SU-DHL-6 (cell line): ENCODE results near the gene CYP3A5.

Experiments
- H2AFZ ChIP-seq: fragments of 200-600 bp; sonication (generic); 2 replicates; pipeline ENCODE4 v1.6.1; 2014; ENCODE audit warnings: low read depth, mild to moderate bottlenecking, moderate library complexity, mixed read lengths, antibody characterized with exemption, low read length; ENCODE audit not compliant: severe bottlenecking
- H3F3A ChIP-seq: fragments of 200-600 bp; shearing (Covaris generic); 2 replicates; pipeline ENCODE4 v1.6.0; 2016; ENCODE audit warnings: antibody characterized with exemption, mild to moderate bottlenecking; ENCODE audit not compliant: insufficient read depth
- H3K27ac ChIP-seq: fragments of 200-600 bp; sonication (generic); 2 replicates; pipeline ENCODE4 v1.5.1; 2016; ENCODE audit warnings: low read depth, mild to moderate bottlenecking, low read length, moderate library complexity, mixed read lengths
- H3K27me3 ChIP-seq: fragments of 200-600 bp; sonication (generic), shearing (Covaris generic); 2 replicates; pipeline ENCODE4 v1.6.0; 2014; ENCODE audit warnings: mild to moderate bottlenecking, low read length
- H3K36me3 ChIP-seq: fragments of 200-600 bp; sonication (generic); 2 replicates; pipeline ENCODE4 v1.6.1; 2014; ENCODE audit warnings: mild to moderate bottlenecking, low read length, mixed read lengths
- H3K4me2 ChIP-seq: fragments of 300-600, 200-600 bp; shearing (Covaris generic), sonication (generic); 2 replicates; pipeline ENCODE4 v1.6.0; 2014; ENCODE audit warnings: low read length, low read depth, mild to moderate bottlenecking; ENCODE audit not compliant: poor library complexity, severe bottlenecking
- H3K4me3 ChIP-seq: fragments of 200-600 bp; sonication (generic); 2 replicates; pipeline ENCODE4 v1.5.1; 2014; ENCODE audit warnings: antibody characterized with exemption, low read length, mild to moderate bottlenecking, mixed read lengths; ENCODE audit not compliant: insufficient read depth, poor library complexity, severe bottlenecking
- H3K79me2 ChIP-seq: fragments of 200-600 bp; sonication (generic); 2 replicates; pipeline ENCODE4 v1.6.1; 2014; ENCODE audit warnings: mild to moderate bottlenecking, low read length, moderate library complexity; ENCODE audit not compliant: insufficient read depth
- H3K9ac ChIP-seq: fragments of 200-600 bp; sonication (generic); 2 replicates; pipeline ENCODE4 v1.7.0; 2014; ENCODE audit warnings: mild to moderate bottlenecking, low read length
- H3K9me2 ChIP-seq: fragments of 200-600 bp; sonication (generic); replicated peaks from 2 replicates; pipeline ENCODE4 v1.6.1; 2014; ENCODE audit warnings: low read length; ENCODE audit not compliant: insufficient read depth
- H3K9me3 ChIP-seq: fragments of 200-600 bp; sonication (generic); 2 replicates; pipeline ENCODE4 v1.6.1; 2014; ENCODE audit warnings: low read length, mixed read lengths; ENCODE audit not compliant: insufficient read depth
- H4K20me1 ChIP-seq: fragments of 200-600 bp; sonication (generic); 2 replicates; pipeline ENCODE4 v1.6.1; 2014; ENCODE audit warnings: low read depth, mild to moderate bottlenecking, antibody characterized with exemption, low read length, moderate library complexity, mixed read lengths
- EZH2phosphoT487 ChIP-seq: fragments of 200-600 bp; sonication (generic), shearing (Covaris generic); conservative IDR thresholded peaks from 2 replicates; pipeline ENCODE4 v1.6.1; 2018; ENCODE audit warnings: mild to moderate bottlenecking, antibody characterized with exemption, low read length, moderate library complexity, mixed read lengths
- TF ChIP-seq, protein P1 (sequence below): fragments of 200-600 bp; sonication (generic); IDR thresholded peaks from one replicate; pipeline ENCODE4 v1.5.1; 2017; ENCODE audit warnings: antibody characterized with exemption, mild to moderate bottlenecking, low read length, moderate library complexity; ENCODE audit not compliant: insufficient read depth, poor library complexity, severe bottlenecking

The CYP3A5 gene

DNA sequence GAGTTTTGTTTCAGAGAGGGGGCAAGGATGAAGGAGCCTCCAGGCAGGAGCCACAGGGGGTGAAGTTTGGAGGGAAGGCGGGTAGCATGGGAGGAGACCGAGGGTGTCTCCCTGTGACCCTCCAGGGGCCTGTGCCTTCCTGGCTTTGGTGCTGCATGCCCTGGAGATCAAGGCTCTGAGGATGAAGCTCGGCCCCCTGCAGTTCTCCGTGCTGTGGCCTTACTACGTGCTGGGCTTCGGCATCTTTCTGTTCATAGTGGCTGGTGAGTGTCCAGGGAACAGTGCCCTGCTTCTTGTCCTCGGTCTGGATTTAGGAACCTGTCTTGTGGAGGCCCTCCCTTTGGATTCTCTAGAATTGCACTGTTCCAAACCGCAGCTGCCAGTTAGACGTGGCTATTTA, 72.2 kb downstream of the CYP3A5 start:
- Histone ChIP-seq H2AFZ (no peak overlapping the region), H3K27me3 (0 out of 2 replicates have a peak, but pooled peaks cover 3% of the 10 kb centered on the region), H3K79me2 (no peaks in the 10 kb centered on the region), H4K20me1 (no peaks in the 10 kb centered on the region), H3K9me3 (no peaks in the 10 kb centered on the region), H3K9ac (no peak overlapping the region), H3K9me2 (no peaks in the 10 kb centered on the region), H3F3A (no peaks in the 10 kb centered on the region), H3K4me2 (no peak overlapping the region), H3K36me3 (no peaks in the 10 kb centered on the region), H3K27ac (no peak overlapping the region), H3K4me3 (no peak overlapping the region)
- TF ChIP-seq, protein P1, sequence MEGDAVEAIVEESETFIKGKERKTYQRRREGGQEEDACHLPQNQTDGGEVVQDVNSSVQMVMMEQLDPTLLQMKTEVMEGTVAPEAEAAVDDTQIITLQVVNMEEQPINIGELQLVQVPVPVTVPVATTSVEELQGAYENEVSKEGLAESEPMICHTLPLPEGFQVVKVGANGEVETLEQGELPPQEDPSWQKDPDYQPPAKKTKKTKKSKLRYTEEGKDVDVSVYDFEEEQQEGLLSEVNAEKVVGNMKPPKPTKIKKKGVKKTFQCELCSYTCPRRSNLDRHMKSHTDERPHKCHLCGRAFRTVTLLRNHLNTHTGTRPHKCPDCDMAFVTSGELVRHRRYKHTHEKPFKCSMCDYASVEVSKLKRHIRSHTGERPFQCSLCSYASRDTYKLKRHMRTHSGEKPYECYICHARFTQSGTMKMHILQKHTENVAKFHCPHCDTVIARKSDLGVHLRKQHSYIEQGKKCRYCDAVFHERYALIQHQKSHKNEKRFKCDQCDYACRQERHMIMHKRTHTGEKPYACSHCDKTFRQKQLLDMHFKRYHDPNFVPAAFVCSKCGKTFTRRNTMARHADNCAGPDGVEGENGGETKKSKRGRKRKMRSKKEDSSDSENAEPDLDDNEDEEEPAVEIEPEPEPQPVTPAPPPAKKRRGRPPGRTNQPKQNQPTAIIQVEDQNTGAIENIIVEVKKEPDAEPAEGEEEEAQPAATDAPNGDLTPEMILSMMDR: no peak
- TF ChIP-seq EZH2phosphoT487: no peak

DNA sequence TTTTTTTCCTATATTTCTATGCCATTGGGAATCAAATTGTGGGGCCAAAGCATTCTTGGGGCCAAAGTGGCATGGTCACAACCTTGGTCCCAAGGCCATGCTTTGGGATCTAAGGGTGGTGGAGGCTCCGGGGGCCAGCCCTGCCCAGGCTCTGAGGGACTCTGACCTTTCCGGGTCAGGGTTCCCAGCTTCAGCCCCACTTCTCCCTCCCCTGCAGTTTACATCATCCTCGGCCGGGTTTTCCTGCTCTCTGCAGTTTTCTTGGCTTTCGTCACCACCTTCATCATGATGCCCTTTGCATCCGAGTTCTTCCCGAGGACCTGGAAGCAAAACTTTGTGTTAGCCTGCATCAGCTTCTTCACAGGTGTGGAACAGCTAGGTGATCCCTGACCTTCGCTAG, 73.3 kb downstream of the CYP3A5 start:
- TF ChIP-seq, protein P1: no peak
- TF ChIP-seq EZH2phosphoT487: no peak
- H3K27ac ChIP-seq: no peak overlapping the region
- H3K4me2 ChIP-seq: no peak overlapping the region
- H3K9ac ChIP-seq: no peak overlapping the region
- no peaks in the 10 kb centered on the region for H3K9me3 ChIP-seq
- H3K27me3 ChIP-seq: 0 out of 2 replicates have a peak, but pooled peaks cover 3% of the 10 kb centered on the region
- H2AFZ ChIP-seq: no peak overlapping the region
- no peaks in the 10 kb centered on the region for H3K36me3 ChIP-seq
- no peak overlapping the region for H3K4me3 ChIP-seq
- no peaks in the 10 kb centered on the region for H4K20me1 ChIP-seq
- no peaks in the 10 kb centered on the region for H3K79me2 ChIP-seq
- no peaks in the 10 kb centered on the region for H3K9me2 ChIP-seq
- no peaks in the 10 kb centered on the region for H3F3A ChIP-seq

DNA sequence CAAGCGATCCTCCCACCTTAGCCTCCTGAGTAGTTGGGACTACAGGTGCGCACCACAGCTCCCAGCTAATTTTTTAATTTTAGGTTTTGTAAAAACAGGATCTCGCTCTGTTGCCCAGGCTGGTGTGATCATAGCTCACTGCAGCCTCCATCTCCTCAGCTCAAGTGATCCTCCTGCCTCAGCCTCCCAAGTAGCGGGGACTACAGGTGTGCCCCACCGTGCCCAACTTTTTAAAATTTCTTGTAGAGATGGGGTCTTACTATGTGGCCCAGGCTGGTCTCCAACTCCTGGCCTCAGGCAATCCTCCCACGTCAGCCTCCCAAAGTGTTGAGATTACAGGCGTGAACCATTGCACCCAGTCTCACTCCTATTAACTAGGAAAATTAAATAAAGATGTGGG, 74.3 kb downstream of the CYP3A5 start:
- Histone ChIP-seq H3K4me3 (no peak overlapping the region), H4K20me1 (no peaks in the 10 kb centered on the region), H3K9me2 (no peaks in the 10 kb centered on the region), H2AFZ (no peak overlapping the region), H3K9ac (no peak overlapping the region), H3K36me3 (no peaks in the 10 kb centered on the region), H3K27ac (no peak overlapping the region), H3F3A (no peaks in the 10 kb centered on the region), H3K79me2 (no peaks in the 10 kb centered on the region), H3K27me3 (0 out of 2 replicates have a peak, but pooled peaks cover 3% of the 10 kb centered on the region), H3K4me2 (no peak overlapping the region), H3K9me3 (no peaks in the 10 kb centered on the region)
- no peak for TF ChIP-seq EZH2phosphoT487
- TF ChIP-seq, protein P1: no peak
